Fibroblast of mammary gland (primary cell): ENCODE measurements around the gene TRIM3.

Source experiments
- DNase-seq: peaks from one replicate; pipeline ENCODE4 v3.0.0-alpha.2; 2010; ENCODE audit warnings: low read depth
- H3K4me3 ChIP-seq: 2 replicates; pipeline ENCODE4 v1.5.1; 2011; ENCODE audit warnings: low read depth, mild to moderate bottlenecking, low read length, moderate library complexity; ENCODE audit not compliant: control insufficient read depth
- TF ChIP-seq, protein P1 (sequence below): conservative IDR thresholded peaks from 2 replicates; pipeline ENCODE4 v1.5.1; 2011; ENCODE audit warnings: low read depth, low read length, inconsistent platforms; ENCODE audit not compliant: control insufficient read depth, insufficient read depth

Gene TRIM3

DNA sequence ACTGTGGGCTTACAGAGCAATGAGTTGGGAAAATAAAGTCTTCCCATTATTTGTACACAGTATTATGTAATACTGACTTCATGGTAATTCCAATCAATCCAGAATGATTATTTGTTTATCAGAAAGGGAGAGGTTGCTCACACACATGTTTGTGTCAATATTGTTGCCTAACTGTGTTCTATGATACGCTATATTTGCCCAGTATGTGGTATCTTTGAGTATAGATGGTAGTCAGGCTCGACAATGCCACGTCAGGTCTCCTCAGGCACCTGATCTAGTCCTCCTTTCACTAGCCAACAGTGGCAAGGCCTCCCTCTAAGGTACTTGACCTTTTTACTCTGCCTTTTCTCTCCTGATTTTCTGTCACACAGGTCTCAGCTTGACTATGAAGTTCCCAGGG is 28.6 kb upstream of the TRIM3 start:
- TF ChIP-seq, protein P1, sequence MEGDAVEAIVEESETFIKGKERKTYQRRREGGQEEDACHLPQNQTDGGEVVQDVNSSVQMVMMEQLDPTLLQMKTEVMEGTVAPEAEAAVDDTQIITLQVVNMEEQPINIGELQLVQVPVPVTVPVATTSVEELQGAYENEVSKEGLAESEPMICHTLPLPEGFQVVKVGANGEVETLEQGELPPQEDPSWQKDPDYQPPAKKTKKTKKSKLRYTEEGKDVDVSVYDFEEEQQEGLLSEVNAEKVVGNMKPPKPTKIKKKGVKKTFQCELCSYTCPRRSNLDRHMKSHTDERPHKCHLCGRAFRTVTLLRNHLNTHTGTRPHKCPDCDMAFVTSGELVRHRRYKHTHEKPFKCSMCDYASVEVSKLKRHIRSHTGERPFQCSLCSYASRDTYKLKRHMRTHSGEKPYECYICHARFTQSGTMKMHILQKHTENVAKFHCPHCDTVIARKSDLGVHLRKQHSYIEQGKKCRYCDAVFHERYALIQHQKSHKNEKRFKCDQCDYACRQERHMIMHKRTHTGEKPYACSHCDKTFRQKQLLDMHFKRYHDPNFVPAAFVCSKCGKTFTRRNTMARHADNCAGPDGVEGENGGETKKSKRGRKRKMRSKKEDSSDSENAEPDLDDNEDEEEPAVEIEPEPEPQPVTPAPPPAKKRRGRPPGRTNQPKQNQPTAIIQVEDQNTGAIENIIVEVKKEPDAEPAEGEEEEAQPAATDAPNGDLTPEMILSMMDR, result no peak
- H3K4me3 ChIP-seq, result no peak overlapping the region
- no peak for DNase-seq

DNA sequence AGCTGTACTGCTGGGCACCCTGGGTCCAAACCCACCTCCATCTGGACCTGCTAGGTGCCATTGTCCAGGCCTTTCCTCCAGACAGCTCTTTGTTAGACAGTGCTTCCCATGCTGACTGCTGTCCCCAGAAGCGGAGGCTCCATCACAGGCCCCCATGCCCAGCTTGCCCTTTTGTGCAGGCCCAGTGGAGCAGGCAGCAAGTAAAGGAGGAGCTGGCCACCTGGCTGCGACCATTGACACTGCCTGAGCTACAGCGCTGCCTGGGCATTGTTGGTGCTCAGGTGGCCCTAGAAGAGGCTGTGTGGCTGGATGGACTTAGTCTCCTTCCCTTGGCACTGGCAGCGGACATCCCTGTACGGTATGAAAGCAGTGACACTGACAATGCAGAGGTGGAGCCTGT is 24.8 kb upstream of the TRIM3 start:
- no peak for DNase-seq
- H3K4me3 ChIP-seq, result no peak overlapping the region
- TF ChIP-seq, protein P1, result no peak

DNA sequence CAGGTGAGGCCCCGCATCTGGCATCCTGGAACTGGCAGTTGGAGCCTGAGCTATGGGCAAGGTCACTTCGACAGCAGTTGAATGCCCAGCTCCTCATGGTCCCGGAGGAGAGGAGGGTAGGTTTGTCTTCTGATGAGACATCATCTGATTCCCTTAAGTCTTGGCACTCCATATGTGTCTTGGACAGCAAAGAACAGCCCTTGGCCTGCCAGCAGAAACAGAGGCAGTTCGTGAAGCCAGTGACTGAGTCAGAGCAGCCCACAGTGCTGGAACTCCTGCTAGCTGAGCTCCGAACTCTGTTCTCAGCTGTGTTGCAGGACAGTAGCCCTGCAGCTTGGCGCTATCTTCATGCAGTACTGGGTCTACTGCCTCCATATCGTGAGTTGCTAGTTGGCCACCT is 24.4 kb upstream of the TRIM3 start:
- peak; percentile 88 for DNase-seq
- no peak overlapping the region for H3K4me3 ChIP-seq
- TF ChIP-seq, protein P1, result no peak

DNA sequence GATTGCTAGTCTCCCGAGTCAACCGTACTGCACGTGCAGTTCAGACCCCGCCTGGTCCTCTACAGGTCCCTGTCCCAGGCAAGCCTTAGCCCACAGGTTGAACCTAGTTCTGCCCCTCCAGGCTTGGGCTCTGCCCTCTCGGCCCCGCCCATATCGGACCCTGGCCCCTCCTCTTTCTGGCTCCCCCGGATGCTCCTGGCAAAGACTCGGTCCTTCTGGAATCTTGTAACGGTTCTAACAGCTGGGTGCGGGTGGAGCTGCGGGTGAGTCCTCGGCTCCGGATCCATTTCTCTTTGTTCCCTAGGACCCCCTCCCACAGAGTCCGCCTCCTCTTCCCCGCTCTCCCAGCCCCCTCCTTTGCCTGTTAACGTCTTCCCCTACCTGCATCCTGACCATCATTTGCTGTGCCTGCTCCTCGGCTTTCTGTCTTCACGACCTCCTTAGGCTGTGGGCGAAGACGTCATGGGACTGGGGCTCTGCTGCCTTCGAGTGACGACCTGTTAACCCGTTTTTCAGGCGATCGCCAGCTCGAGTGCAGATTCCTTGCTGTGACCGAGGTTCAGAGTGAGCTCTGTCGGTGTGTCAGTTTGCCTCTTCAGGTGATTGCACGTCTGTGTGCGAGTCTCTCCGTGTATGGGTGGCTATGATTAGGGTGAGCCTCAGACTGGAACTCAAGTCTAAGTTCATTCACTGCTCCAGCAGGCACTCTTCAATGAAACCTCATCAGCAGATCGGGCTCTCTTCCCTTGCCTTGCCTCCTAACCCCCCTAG is 23.5 kb upstream of the TRIM3 start, which contains the start of gene DNHD1:
TSS of gene DNHD1 (plus strand) at position 212 of the 771 bp plus-strand sequence. CDS start 936 bp downstream, outside the sequence.
- TF ChIP-seq, protein P1, result no peak

DNA sequence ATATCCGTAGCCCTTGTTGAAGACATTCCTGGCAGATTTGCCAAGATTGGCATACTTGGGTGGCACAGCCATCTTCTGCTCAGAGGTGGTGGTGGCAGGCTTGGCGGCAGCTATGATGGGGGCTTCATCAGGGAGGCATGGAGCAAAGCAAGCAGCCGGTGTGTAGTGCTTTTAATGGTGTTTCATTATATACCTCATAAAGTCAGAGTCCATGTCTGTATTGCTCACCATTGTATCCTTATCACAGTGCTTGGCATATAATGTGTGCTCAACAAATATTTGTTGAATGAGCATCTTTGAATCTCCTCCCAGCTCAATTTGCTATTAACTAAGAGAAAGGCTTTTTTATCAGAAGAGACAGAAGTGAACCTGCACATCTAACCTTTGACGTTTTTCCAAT is 15.6 kb upstream of the TRIM3 start:
- no peak for DNase-seq
- TF ChIP-seq, protein P1, result no peak
- H3K4me3 ChIP-seq, result no peak overlapping the region

More for the DNA sequence above, 23.5 kb upstream of the TRIM3 start, which contains the start of gene DNHD1:
- no peak within 1 kb of the TSS for H3K4me3 ChIP-seq
- DNase-seq, result no peak

DNA sequence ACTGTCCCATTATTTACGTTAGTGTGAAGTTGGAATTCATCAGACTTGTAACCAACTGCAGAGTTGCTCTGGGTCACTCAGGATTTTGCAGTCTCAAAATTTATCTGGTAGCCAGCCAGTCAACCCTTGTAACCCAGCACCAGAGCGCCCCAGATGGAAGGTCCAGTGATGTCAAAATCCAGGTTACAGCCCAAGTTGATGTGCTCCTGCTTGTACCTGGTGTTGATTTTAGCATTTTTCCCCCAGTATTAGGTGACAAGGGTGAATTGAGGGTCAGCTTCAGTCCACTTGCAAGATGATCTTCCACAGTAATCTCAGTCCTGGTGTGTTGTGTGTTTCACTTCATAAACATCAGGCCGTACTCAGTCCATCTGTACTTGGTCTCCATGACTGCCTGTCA is 15.1 kb upstream of the TRIM3 start:
- TF ChIP-seq, protein P1, result no peak
- no peak for DNase-seq
- H3K4me3 ChIP-seq, result no peak overlapping the region

DNA sequence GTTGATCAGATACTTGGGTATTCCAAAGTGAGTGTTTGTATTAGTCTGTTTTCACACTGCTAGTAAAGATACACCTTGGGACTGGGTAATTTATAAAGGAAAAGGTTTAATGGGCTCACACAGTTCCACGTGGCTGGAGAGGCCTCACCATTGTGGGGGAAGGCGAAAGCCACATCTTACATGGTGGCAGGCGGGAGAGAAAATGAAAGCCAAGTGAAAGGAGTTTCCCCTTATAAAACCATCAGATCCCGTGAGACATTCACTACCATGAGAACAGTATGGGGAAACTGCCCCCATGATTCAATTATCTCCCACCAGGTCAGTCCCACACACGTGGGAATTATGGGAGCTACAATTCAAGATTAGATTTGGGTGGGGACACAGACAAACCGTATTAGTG is 14.6 kb upstream of the TRIM3 start:
- no peak for DNase-seq
- no peak overlapping the region for H3K4me3 ChIP-seq
- TF ChIP-seq, protein P1, result no peak
